ENCODE measurements around the gene CCL2. TPM values are rescaled to one million over a fixed set of nuclear protein-coding genes. Genes with fewer than 3 reads are reported as not detected.

CCL2 gene
- total RNA-seq, 1 donor from 2014 or later = 53.3 TPM

DNA sequence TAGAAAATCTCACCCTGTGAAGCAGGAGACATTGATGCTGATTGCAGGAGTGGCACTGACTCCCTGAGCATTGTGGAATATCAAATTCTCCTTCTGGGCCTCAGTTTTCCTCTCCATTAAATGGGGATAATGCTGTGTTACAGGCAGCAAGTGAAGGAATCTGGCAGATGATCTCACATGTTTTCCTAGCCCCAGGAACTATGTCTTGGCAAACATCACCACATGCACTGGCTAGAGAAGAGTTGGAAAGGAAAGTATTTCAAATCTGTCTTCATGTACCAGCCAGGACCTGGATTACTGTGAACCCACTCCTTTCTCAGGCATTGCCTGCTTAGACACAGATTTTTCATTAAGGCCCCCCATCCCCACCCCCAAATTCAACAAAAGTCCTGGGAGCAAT, 50.5 kb downstream of the CCL2 start:
- Histone ChIP-seq H3K36me3 (no peaks in the 10 kb centered on the region), H3K27ac (no peak overlapping the region), H3K27me3 (no peaks in the 10 kb centered on the region), H3K9me3 (no peaks in the 10 kb centered on the region), H3K4me3 (no peak overlapping the region), H3K4me1 (peaks cover 23% of the 10 kb centered on the region)
- TF ChIP-seq, protein P1, sequence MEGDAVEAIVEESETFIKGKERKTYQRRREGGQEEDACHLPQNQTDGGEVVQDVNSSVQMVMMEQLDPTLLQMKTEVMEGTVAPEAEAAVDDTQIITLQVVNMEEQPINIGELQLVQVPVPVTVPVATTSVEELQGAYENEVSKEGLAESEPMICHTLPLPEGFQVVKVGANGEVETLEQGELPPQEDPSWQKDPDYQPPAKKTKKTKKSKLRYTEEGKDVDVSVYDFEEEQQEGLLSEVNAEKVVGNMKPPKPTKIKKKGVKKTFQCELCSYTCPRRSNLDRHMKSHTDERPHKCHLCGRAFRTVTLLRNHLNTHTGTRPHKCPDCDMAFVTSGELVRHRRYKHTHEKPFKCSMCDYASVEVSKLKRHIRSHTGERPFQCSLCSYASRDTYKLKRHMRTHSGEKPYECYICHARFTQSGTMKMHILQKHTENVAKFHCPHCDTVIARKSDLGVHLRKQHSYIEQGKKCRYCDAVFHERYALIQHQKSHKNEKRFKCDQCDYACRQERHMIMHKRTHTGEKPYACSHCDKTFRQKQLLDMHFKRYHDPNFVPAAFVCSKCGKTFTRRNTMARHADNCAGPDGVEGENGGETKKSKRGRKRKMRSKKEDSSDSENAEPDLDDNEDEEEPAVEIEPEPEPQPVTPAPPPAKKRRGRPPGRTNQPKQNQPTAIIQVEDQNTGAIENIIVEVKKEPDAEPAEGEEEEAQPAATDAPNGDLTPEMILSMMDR (IDR thresholded peaks at IDR 0.05) = no peak
- ATAC-seq = no peak
- intact Hi-C loops (cut with DNase I) = loop anchor here (10.0 kb wide), 1 partner anchor 101 kb away; no protein-coding TSS in a partner anchor
- no peak for DNase-seq

DNA sequence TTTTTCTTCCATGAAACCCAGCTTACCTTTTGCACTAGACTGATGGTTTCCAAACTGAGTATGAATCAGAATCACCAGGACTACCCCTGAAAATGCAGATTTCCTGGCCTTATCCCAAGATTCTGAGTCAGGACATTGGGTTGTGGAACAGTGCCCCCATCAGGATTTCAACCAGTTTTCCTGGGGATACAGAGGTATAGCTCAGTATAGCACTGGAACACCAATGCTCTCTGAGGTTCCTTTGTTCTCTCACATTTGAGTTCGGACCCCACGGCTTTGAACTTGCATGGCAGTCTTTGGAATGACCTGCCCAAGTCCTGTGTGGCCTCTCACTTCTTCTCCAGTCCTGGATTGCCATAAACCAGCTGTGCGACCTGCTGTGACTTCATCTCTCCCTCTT, 51.4 kb downstream of the CCL2 start:
- H3K27ac ChIP-seq = no peak overlapping the region
- intact Hi-C loops (cut with DNase I) = loop anchor here (10.0 kb wide), 1 partner anchor 102 kb away; no protein-coding TSS in a partner anchor
- no peaks in the 10 kb centered on the region for H3K9me3 ChIP-seq
- H3K27me3 ChIP-seq = no peaks in the 10 kb centered on the region
- H3K36me3 ChIP-seq = no peaks in the 10 kb centered on the region
- TF ChIP-seq, protein P1 (IDR thresholded peaks at IDR 0.05) = peak; percentile 47
- peaks cover 18% of the 10 kb centered on the region for H3K4me1 ChIP-seq
- H3K4me3 ChIP-seq = no peak overlapping the region
- DNase-seq (no peak), ATAC-seq (peak; percentile 73)

Other genes starting within 250 kb of the CCL2 start
- gene CCL7, start 14.9 kb downstream of the CCL2 start, total RNA-seq = not detected
- gene CCL11, start 30.5 kb downstream of the CCL2 start, total RNA-seq = 0.98 TPM
- 1.5 TPM for gene CCL8, start 64.2 kb downstream of the CCL2 start, total RNA-seq
- gene CCL13, start 101.2 kb downstream of the CCL2 start, total RNA-seq = 10.2 TPM
- gene CCL1, start 107.9 kb downstream of the CCL2 start, total RNA-seq = not detected

Data from upper lobe of right lung (tissue), 1 donor.